Gastroesophageal sphincter (tissue), 3 donors: ENCODE results near the gene CGB1.

Experiments
- EP300 ChIP-seq: sonication (generic); formaldehyde crosslinking; IDR thresholded peaks from one replicate; pipeline ENCODE4 v1.6.1; 2017; ENCODE audit warnings: antibody characterized with exemption, mild to moderate bottlenecking
- POLR2A ChIP-seq, 2 donors: fragments of 450-650 bp; IDR thresholded peaks; one replicate each; pipeline ENCODE4 v1.6.1; 2017; ENCODE audit warnings: antibody characterized with exemption in 2 of 2, mild to moderate bottlenecking in 2 of 2, moderate library complexity in 1 of 2
- POLR2AphosphoS5 ChIP-seq: sonication (generic); formaldehyde crosslinking; IDR thresholded peaks from one replicate; pipeline ENCODE4 v1.6.1; 2017; ENCODE audit warnings: antibody characterized with exemption
- TF ChIP-seq, protein P1 (sequence below), 4 experiments: fragments of 200-600 bp in 2 of 4; fragments of 450-650 bp in 2 of 4; sonication (generic) in 1 of 4; IDR thresholded peaks; one replicate each; pipeline ENCODE4 v1.5.1; 2017 to 2019; ENCODE audit warnings: antibody characterized with exemption in 4 of 4, mild to moderate bottlenecking in 2 of 4, moderate library complexity in 2 of 4

DNA sequence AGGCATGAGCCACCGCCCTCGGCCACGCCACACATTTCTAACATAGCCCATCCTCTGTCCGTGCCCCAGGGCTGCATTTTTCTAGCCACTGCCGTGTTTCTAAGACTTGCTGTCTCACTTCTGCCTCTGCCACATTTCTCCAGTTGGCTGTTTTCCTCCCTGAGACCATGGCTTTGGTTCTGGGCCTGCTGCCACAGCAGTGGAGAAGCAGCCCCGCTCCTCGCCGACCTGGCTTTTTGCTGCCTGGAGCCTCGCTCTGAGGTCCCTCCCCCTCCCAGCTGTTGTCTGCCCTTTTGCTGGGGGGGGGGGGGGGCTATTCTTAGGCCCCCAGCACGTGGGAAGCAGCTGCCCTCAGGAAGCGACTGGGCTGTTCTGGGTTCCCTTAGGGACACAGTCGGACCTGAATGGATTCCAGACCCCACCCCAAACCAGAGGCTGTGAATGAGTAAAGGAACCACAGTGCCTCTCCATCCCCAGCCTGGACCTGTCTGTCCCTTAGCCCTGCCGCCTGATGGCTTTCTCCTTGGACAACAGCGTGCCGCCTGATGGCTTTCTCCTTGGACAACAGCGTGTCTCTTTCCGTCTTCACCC is 46.9 kb downstream of the CGB1 start:
- TF ChIP-seq, protein P1, sequence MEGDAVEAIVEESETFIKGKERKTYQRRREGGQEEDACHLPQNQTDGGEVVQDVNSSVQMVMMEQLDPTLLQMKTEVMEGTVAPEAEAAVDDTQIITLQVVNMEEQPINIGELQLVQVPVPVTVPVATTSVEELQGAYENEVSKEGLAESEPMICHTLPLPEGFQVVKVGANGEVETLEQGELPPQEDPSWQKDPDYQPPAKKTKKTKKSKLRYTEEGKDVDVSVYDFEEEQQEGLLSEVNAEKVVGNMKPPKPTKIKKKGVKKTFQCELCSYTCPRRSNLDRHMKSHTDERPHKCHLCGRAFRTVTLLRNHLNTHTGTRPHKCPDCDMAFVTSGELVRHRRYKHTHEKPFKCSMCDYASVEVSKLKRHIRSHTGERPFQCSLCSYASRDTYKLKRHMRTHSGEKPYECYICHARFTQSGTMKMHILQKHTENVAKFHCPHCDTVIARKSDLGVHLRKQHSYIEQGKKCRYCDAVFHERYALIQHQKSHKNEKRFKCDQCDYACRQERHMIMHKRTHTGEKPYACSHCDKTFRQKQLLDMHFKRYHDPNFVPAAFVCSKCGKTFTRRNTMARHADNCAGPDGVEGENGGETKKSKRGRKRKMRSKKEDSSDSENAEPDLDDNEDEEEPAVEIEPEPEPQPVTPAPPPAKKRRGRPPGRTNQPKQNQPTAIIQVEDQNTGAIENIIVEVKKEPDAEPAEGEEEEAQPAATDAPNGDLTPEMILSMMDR (IDR thresholded peaks at IDR 0.05), result no peak
- no peak for TF ChIP-seq EP300
- no peak for TF ChIP-seq POLR2A (IDR thresholded peaks at IDR 0.05)
- no peak for TF ChIP-seq POLR2AphosphoS5
